SJCRH30 (cell line): ENCODE data around the gene YARS2. TPM values are rescaled to one million over a fixed set of nuclear protein-coding genes. Genes with fewer than 3 reads are reported as not detected.
"Not testable (repeated sequence)": the region's sequence is repeated elsewhere in the genome, so short reads cannot be mapped to it uniquely, and the experiment has no call there.

Source experiments
- DNase-seq, 2 experiments: peaks; one replicate each; pipeline ENCODE4 v3.0.0-alpha.2; 2015 to 2020
- H3K27ac ChIP-seq: fragments of 250-450 bp; sonication (Bioruptor Pico); 2 replicates; pipeline ENCODE4 v1.5.1; 2020; ENCODE audit warnings: mild to moderate bottlenecking, moderate library complexity
- H3K27me3 ChIP-seq: fragments of 250-450 bp; sonication (Bioruptor Pico); 2 replicates; pipeline ENCODE4 v1.5.1; 2020; ENCODE audit warnings: mild to moderate bottlenecking, moderate library complexity
- H3K36me3 ChIP-seq: fragments of 250-450 bp; sonication (Bioruptor Pico); 2 replicates; pipeline ENCODE4 v1.5.1; 2020; ENCODE audit warnings: mild to moderate bottlenecking, moderate library complexity
- H3K4me1 ChIP-seq: fragments of 250-450 bp; sonication (Bioruptor Pico); 2 replicates; pipeline ENCODE4 v1.5.1; 2020; ENCODE audit warnings: mild to moderate bottlenecking, moderate library complexity
- H3K4me3 ChIP-seq: fragments of 250-450 bp; sonication (Bioruptor Pico); 2 replicates; pipeline ENCODE4 v1.5.1; 2020; ENCODE audit warnings: mild to moderate bottlenecking, moderate library complexity
- H3K9me3 ChIP-seq: fragments of 250-450 bp; sonication (Bioruptor Pico); replicated peaks from 2 replicates; pipeline ENCODE4 v1.5.1; 2020; ENCODE audit warnings: mild to moderate bottlenecking, moderate library complexity
- total RNA-seq: library from RNA; depleted of rRNA; stranded (reverse); fragments of >200 nt; shearing (Covaris generic); gene quantifications from 2 replicates; pipeline ENCODE4 v1.2.3, GENCODE V29; 2014; rRNA removed

YARS2 gene
- total RNA-seq, 1 experiment from 2014 or later, result 28.8 TPM

DNA sequence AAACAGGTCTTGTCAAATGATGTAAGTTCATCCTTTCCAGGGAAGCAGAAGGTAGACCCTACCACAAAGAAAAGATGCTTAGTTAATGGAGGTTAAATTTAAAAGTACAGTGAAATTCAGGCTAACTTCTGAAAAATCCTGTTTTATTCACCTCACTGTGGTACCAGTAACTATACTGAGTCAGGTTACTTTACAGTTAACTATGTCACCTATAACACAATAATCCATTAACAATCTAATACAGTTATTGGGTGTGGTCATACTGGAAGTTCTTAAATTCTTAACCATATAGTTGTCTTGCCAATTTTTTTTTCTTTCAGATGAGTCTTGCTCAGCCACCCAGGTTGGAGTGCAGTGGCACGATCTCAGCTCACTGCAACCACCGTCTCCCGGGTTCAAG lies 30.4 kb downstream of the YARS2 start:
- not testable (repeated sequence) for H3K9me3 ChIP-seq, H3K4me1 ChIP-seq, H3K4me3 ChIP-seq, H3K27ac ChIP-seq, H3K27me3 ChIP-seq, DNase-seq
- peaks cover 29% of the 10 kb centered on the region for H3K36me3 ChIP-seq

DNA sequence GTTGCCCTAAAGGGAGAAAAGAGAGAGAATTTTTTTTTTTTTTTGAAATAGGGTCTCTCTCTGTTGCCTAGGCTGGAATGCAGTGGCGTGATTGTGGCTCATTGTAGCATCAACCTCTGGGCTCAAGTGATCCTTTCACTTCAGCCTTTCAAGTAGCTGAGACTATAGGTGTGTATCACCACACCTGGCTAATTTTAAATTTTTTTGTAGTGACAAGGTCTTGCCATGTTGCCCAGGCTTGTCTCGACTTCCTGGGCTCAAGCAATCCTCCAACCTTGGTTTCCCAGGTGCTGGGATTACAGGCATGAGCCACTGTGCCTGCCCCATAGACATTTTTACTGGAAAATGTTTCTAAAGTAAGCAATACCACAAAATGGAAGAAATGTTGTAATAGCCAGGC lies 36.8 kb downstream of the YARS2 start:
- no peak overlapping the region for H3K27ac ChIP-seq
- H3K4me1 ChIP-seq, result no peaks in the 10 kb centered on the region
- H3K27me3 ChIP-seq, result no peaks in the 10 kb centered on the region
- H3K9me3 ChIP-seq, result no peaks in the 10 kb centered on the region
- H3K4me3 ChIP-seq, result no peak overlapping the region
- peaks cover 23% of the 10 kb centered on the region for H3K36me3 ChIP-seq
- DNase-seq, result no peak

DNA sequence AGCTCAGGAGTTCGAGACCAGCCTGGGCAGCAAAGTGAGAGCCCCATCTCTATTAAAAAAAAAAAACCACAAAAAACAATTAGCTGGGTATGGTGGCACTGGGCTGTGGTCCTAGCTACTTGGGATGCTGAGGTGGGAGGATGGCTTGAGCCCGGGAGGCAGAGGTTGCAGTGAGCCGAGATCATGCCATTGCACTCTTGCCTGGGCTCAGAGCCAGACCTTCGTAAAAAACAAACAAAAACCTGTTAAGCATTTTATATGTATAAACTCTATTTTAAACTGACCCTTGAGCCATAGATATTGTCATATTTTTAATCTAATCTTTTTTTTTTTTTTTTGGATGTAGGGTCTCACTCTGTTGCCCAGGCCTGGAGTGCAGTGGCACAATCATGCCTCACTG lies 40.9 kb downstream of the YARS2 start:
- no peak overlapping the region for H3K27ac ChIP-seq
- H3K4me1 ChIP-seq, result no peaks in the 10 kb centered on the region
- H3K4me3 ChIP-seq, result no peak overlapping the region
- no peak for DNase-seq
- H3K9me3 ChIP-seq, result no peaks in the 10 kb centered on the region
- peaks cover 19% of the 10 kb centered on the region for H3K36me3 ChIP-seq
- H3K27me3 ChIP-seq, result no peaks in the 10 kb centered on the region

DNA sequence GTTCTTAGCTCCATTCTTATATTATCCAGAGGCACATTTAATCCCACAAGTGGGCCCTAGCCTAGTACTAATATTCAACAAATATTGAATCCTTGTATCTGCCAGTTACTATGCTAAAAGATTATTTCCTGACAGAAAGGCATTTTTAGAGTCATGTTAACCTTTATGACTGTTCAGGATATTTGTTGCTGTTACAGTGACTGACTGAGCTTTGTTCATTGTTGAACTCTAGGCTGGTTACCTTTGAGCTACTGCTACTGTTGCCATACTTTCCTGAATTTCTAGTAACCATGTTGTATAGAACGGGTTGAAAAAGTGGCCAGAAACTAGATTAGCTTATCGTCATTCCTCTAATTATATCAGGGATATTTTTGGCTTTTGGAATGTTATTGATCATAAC lies 46.8 kb downstream of the YARS2 start:
- H3K9me3 ChIP-seq, result no peaks in the 10 kb centered on the region
- H3K27me3 ChIP-seq, result no peaks in the 10 kb centered on the region
- peaks cover 30% of the 10 kb centered on the region for H3K36me3 ChIP-seq
- H3K4me1 ChIP-seq, result no peaks in the 10 kb centered on the region
- H3K4me3 ChIP-seq, result no peak overlapping the region
- DNase-seq, result no peak
- H3K27ac ChIP-seq, result no peak overlapping the region

DNA sequence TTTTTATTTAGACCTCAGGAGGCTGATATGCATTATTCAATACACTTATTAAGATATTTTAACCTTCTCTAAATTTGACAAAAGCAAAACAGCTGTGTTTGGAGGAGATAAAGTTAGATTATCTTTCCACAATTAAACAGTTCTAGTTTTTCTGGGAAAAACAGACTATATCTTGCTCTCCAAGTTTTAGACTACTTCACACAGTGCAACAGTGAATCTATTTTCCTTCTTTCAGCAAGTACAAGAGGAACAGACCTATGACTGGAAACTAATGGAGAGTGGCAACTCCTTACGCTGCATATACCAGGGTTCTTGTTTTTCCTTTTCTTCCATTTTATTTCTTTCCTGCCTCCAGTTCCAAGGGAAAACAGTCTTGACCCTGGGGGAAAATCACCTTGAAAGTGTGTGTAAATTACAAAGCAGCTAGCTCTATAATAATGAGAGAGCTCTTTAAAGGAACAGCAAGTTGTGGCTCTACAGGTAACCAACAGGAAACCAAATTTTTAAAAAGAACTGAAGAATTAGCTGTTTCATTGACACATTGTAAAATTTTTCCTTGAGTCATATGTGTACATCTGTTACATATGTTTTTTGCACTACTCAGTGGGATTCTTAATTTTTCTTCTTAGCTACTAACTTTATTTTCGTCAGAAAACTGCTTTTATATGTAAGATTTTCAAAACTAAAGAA lies 49.2 kb downstream of the YARS2 start:
- no peak overlapping the region for H3K27ac ChIP-seq
- H3K27me3 ChIP-seq, result no peaks in the 10 kb centered on the region
- no peak for DNase-seq
- no peak overlapping the region for H3K4me3 ChIP-seq
- no peaks in the 10 kb centered on the region for H3K4me1 ChIP-seq
- H3K9me3 ChIP-seq, result no peaks in the 10 kb centered on the region
- H3K36me3 ChIP-seq, result peaks cover 27% of the 10 kb centered on the region

DNA sequence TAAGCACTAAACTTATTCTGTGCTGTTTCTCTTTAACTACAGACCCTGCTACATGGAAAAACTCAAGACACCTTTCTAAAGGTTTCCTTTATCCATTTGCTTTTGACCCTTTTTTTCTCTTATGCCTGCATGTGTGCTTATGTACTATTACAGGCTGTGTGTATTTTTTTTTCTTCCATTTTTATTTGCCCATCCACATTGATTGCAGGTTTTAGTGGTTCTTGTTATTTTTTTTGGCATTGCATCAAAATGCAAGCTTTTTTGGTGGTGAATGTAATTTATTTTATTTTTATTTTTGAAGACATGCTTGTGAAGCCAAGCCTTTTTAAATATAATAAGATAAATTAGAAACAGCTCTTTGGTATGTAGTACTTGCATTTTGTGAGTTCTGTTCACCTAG lies 49.9 kb downstream of the YARS2 start:
- peaks cover 24% of the 10 kb centered on the region for H3K36me3 ChIP-seq
- no peak for DNase-seq
- H3K4me3 ChIP-seq, result no peak overlapping the region
- H3K4me1 ChIP-seq, result no peaks in the 10 kb centered on the region
- H3K27me3 ChIP-seq, result no peaks in the 10 kb centered on the region
- H3K27ac ChIP-seq, result no peak overlapping the region
- H3K9me3 ChIP-seq, result no peaks in the 10 kb centered on the region

DNA sequence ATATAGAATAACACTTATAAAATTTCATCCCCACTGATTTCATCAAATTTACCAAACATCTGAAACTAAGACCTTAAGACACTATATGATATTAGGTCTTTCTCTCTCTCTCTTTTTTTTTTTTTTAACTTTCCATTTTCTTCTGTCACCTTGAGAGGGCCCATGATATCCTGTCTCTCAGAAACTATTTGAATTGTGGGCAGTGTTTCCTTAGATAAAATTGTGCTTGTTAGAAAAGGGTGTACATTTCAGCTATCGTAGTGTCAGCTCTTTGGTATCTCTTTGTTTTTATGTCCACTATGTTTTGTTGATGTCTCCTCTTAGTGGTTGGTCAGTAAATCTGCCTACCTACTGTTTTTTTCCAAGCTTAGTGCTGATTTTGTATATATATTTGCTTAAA lies 52.8 kb downstream of the YARS2 start:
- no peak overlapping the region for H3K27ac ChIP-seq
- DNase-seq, result no peak
- H3K4me1 ChIP-seq, result peaks cover 5% of the 10 kb centered on the region

DNA sequence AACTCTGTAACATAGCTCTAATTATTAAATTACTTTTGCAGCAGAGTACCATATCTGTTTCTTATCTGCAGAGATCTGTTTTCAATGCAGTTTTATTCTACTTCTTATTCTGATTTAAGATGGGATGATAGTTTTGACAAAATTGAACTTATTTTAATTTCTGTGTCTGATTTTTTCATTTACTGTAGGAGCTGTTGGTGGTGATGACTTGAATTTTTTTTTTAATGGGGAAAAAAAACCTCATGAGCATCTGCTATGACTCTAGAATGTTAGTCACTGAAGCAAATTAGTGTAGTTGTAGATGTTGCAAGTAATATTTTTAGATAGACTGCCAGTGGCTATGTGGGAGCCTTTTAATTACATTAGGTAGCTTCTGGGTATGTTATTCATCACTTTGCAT lies 53.2 kb downstream of the YARS2 start:
- peaks cover 6% of the 10 kb centered on the region for H3K4me1 ChIP-seq
- H3K27me3 ChIP-seq, result no peaks in the 10 kb centered on the region
- no peak for DNase-seq
- H3K27ac ChIP-seq, result no peak overlapping the region
- peaks cover 15% of the 10 kb centered on the region for H3K36me3 ChIP-seq
- no peak overlapping the region for H3K4me3 ChIP-seq
- no peaks in the 10 kb centered on the region for H3K9me3 ChIP-seq

More for the DNA sequence above, 52.8 kb downstream of the YARS2 start:
- no peaks in the 10 kb centered on the region for H3K27me3 ChIP-seq
- no peaks in the 10 kb centered on the region for H3K9me3 ChIP-seq
- no peak overlapping the region for H3K4me3 ChIP-seq
- H3K36me3 ChIP-seq, result peaks cover 15% of the 10 kb centered on the region

DNA sequence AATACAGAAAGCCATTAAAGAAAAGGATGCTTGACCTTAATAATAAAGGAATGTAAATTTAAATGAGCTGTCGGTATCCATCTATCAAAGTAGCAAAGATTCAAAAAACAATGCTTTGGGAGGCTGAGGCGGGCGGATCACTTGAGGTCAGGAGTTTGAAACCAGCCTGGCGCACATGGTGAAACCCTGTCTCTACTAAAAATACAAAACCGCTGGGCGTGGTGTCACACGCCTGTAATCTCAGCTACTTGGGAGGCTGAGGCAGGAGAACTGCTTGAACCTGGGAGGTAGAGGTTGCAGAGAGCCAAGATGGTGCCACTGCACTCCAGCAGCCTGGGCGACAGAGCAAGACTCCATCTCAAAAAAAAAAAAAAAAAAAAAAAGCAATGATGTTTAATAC lies 56.3 kb downstream of the YARS2 start:
- H3K27ac ChIP-seq, H3K4me3 ChIP-seq, H3K27me3 ChIP-seq, H3K9me3 ChIP-seq, DNase-seq, H3K4me1 ChIP-seq: not testable (repeated sequence)
- H3K36me3 ChIP-seq, result peaks cover 11% of the 10 kb centered on the region; the same call in 1 of the 2 replicates

DNA sequence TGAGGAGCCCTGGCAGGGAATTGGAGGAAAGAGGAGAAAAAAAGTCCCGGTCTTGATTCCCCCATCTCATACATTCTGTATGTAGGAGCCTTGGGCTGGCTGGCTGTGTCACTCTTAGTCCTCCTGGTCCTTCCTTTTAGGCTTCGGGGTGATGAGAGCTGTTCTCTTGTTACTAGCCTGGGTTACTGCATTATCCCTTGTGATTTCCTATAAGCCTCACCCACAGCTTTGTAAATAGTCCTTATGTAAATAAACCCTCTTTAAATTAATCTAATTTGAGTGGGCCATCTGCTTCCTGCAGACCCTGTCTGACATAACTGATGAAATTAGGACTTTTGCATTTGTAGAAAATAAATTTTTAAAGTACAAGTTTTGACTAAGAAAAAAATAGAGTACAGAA lies 57.4 kb downstream of the YARS2 start:
- H3K27me3 ChIP-seq, result no peaks in the 10 kb centered on the region
- H3K4me1 ChIP-seq, result peaks cover 9% of the 10 kb centered on the region
- H3K4me3 ChIP-seq, result no peak overlapping the region
- H3K9me3 ChIP-seq, result no peaks in the 10 kb centered on the region
- H3K36me3 ChIP-seq, result 0 out of 2 replicates have a peak, but pooled peaks cover 11% of the 10 kb centered on the region
- no peak overlapping the region for H3K27ac ChIP-seq
- peak; percentile 31 to 54 for DNase-seq

DNA sequence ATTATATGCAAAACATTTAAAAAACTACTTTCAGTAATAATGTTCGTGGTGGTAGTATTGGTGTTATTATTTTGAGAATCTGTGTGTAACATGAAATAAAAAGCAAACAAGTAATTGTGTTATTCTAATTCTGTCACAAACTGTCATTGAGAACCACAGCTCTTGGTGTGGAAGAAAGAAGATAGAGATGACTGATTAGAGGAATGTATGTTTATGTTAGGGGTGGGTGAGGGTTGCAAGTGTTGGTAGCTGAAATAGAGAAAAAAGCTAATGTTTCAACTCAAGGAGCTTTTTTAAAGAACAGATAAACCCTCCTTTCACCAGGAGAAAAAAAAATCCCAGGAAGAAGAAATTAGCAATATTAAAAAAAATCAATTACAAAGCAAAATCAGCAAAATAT lies 58.3 kb downstream of the YARS2 start:
- Histone ChIP-seq H3K27ac (no peak overlapping the region), H3K4me1 (peaks cover 9% of the 10 kb centered on the region), H3K9me3 (no peaks in the 10 kb centered on the region), H3K27me3 (no peaks in the 10 kb centered on the region), H3K4me3 (no peak overlapping the region), H3K36me3 (0 out of 2 replicates have a peak, but pooled peaks cover 5% of the 10 kb centered on the region)
- no peak for DNase-seq

Other genes with a start within 250 kb of the YARS2 start
- gene DNM1L, start 76.6 kb downstream of the YARS2 start, total RNA-seq, result 71.8 and 79.4 TPM in 2 replicates
- gene PKP2, start 140.9 kb upstream of the YARS2 start, total RNA-seq, result 3.5 and 5.1 TPM in 2 replicates